ENCODE results near the gene PDS5B.

- TF ChIP-seq CTCF (IDR thresholded peaks at IDR 0.05) (no peak), EZH2 (IDR thresholded peaks at IDR 0.05; ENCODE audit: borderline replicate concordance, insufficient read depth, low read depth, low read length, poor library complexity, severe bottlenecking) (no peak)
These were observed 43.1 kb downstream of the PDS5B start for GRCh38 chr13:32629313-32629712.

Data from B cell (primary cell).